Stimulated activated naive CD8-positive, alpha-beta T cell treated with anti-CD3 and anti-CD28 coated beads, Interleukin-15, Interleukin-2, amounts not matched to agents 100 U/mL and 50 U/mL, for 24 hours (primary cell): ENCODE data around the gene REXO2.

Experiments used
- ATAC-seq: fragments of 150-1000 bp; cut with Tn5 transposase; one replicate; pipeline ENCODE4 v1.10.0; 2021
- DNase-seq: peaks from one replicate; pipeline ENCODE4 v3.0.0; 2021

Gene REXO2

GRCh38 chr11:114439229-114440120, at the start of gene REXO2:
REXO2 (plus strand) TSS chr11:114439467; CDS start chr11:114439529, 62 bp downstream.
- ATAC-seq, result peak; percentile 96

DNA sequence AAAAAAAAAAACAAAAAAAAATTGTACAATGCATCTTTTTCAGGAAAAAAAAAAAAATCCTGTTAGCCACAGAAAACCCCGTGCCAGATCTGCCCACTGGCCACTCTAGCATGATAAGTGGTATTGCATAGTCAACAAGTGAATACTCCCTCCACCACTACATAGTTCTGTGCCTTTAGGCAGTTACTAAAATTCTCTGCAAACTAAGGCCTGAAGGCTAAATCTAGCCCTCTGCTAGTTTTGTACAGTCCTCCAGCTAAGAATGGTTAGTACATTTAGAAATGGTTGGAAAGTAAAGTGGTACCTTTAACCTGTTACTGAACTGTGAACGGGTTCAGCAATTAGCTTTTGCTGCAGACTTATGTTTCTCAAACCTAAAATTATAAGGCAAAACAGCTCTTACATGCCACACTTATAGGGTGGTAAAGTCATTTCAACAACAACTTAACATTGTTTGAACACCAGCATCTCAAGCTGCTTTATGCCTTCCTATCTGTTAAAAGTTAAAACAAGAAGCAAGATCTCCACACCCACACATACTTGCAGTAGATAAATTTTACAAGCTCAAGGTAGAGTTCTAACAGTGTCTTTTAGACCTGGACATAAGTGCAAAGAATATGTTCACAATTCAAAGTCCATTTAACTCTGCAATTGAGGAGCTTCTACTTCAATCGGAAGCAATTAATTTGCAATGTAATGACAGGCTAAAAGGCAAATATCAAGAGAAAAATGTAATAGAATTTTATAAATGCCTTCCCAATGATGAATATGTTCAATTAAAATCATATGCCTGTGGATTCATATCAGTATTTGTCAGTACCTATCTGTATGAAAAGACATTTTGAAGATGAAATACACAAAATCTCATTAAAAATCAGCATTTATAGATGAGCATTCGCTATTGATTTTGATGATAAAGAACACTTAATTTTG, 46.3 kb upstream of the REXO2 start:
- ATAC-seq (no peak), DNase-seq (no peak)

More at GRCh38 chr11:114439229-114440120, at the start of gene REXO2:
- peak; percentile 93 for DNase-seq

GRCh38 chr11:114395736-114396135, 43.5 kb upstream of the REXO2 start:
- no peak for DNase-seq
- no peak for ATAC-seq

DNA sequence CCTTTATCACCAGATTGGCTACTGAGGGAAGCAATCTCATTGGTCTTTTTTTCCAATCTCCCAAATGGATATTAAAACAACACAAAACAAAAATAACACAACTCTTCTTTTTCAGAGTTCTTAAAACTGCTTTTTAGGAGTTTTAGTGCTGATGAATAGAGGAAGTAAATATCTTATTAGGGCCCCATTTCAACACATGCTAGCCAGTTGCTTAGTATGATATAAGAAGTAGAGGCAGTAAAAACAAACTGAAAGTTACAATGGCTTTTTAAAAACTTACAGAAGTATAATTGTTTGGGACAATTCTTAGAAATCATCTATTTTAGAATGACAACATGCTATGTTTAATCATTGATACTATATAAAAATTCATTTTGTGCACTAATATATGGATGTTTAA, 42.4 kb upstream of the REXO2 start:
- no peak for ATAC-seq
- DNase-seq, result no peak

GRCh38 chr11:114397349-114397982, 41.8 kb upstream of the REXO2 start:
- ATAC-seq (no peak), DNase-seq (no peak)

GRCh38 chr11:114398303-114398920, 40.9 kb upstream of the REXO2 start:
- ATAC-seq, result no peak
- DNase-seq, result no peak

DNA sequence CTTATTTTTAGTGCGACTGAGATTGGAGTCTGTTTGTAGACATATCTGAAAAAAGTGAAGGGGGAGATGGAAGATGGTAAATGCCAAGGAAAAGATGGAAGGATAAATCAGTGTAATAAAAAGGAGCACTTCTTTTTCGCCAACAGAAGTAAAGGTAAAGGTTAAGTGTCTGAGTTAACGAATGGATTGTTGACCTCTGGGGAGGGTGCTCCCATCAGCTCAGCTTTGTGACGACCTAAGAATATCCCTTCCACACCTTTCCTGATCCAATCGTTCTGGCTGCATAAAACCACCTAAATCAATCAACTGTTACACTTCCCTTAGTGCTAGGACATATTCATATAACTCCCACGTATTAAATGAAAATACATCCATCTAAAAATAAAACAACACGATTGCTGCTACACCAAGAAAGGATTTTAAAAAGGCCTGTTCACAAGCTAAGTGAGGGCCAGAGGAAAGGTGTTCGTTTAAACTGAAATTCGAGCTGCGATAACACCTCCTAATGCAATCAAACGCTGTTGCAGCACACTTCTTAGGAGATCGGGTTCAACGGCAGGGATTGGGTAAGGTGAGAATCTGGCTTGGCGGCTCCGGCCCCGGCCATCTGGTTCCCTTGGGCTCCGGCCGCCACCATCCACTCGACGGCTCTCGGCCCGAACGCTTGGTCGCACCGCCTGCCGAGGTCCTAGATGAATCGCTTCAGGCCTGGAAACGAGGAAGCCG, 39.6 kb upstream of the REXO2 start:
- ATAC-seq (peak; percentile 17), DNase-seq (no peak)

DNA sequence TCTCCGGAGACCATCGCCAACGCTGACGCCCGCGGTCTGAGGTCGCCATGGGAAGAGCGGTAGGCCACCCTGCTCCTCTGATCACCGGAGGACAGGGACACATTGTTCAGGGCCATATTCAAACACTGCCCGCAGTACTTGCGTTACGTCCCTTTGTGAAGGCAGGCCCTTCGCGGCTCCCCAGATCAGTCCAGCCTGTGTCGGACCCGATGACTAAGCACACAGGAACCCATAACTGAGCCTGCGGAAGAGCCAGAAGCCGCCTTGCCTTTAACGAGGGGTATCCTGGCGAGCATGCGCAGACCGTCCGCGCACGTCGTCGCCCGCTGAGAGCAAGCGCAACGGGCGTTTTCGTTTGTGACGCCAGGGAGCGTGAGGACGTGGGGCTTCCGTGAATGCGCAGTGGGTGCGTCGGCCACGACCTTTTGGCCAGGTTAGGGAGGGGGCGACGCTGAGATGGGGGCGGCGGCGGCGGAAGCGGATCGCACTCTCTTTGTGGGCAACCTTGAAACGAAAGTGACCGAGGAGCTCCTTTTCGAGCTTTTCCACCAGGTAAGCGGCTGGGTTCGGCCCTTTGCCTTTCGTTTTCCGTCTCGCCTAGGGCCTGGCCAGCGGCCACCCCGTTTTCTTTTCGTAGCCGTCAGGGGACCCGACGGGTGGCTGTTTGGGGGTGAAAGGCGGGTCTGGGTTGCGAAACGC, 38.9 kb upstream of the REXO2 start, which contains the start of the genes C11orf71 and RBM7:
Gene C11orf71, minus strand, starts transcription at position 296 of the 699 bp plus-strand sequence. Its CDS starts 180 bp downstream, at position 116.
Gene RBM7, plus strand, starts transcription at position 451 of the 699 bp plus-strand sequence. Its CDS starts 6 bp downstream, at position 457.
- peak; percentile 95 for ATAC-seq

DNA sequence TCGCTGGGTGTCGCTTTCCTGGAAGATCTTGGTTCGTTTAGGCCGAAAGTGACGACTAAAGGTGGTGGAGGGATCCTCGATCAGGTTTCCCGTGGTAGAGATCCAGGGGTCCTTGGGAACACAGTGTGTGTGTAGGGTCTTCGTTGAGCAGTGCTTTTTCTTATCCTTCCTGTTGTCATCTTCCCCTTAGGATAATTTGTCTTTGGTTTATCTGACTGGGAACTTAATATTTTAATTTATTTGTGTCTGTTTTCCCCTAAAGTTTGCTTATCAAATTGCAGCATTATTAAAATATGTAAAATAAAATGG, 38.4 kb upstream of the REXO2 start:
- DNase-seq, result no peak
- ATAC-seq, result no peak

More for the DNA sequence above, 38.9 kb upstream of the REXO2 start, which contains the start of the genes C11orf71 and RBM7:
- peak; percentile 98 for DNase-seq

- DNase-seq (no peak), ATAC-seq (no peak)
Observed at GRCh38 chr11:114401311-114401710, 38.0 kb upstream of the REXO2 start.

- ATAC-seq (no peak), DNase-seq (no peak)
Observed at GRCh38 chr11:114412946-114413345, 26.3 kb upstream of the REXO2 start.

GRCh38 chr11:114413958-114414357, 25.3 kb upstream of the REXO2 start:
- ATAC-seq, result no peak
- no peak for DNase-seq

DNA sequence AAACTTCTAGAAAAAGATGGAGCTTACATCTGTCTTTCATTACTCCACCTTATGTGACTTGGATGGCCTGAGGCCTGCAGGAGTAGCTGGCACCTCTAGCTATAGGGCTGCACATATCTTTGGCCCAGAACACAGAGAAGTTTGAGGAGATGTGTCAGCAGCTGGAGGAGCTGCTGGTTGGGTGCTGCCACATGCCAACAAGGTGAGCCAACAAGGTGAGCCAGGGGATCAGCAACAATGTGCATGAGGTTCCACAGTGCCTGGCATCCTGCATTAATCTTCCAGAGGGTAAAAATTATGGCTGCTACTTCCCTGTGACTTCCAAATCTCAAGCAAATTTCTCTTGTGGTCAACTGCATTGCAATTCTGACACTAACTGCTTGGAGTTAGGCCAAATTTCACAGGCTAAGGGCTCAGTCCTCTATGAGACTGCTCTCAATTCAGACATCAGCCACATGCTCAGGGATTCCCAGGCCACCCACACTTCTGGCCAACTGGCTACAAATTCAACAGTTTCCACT, 22.8 kb upstream of the REXO2 start:
- ATAC-seq (no peak), DNase-seq (no peak)

DNA sequence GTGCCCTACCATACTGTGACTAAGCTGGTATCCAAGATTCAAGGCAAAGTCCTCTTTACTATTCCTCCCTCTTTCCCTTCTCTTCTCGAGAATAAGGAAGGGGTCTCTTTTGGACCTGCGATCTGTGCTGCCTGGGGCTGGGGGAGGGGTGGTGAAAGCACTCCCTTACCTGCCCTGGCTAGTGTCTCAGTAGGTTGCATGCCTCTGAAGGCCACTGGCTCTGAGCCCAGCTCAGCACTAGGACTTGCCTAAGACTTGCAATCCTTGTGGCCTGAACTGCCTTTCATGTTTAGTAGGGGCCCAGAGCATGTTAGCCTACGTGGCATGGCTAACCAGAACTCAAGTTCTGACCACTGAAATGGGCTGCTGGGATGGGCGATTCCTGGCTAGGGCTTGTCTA, 13.0 kb upstream of the REXO2 start:
- no peak for ATAC-seq
- DNase-seq, result no peak

DNA sequence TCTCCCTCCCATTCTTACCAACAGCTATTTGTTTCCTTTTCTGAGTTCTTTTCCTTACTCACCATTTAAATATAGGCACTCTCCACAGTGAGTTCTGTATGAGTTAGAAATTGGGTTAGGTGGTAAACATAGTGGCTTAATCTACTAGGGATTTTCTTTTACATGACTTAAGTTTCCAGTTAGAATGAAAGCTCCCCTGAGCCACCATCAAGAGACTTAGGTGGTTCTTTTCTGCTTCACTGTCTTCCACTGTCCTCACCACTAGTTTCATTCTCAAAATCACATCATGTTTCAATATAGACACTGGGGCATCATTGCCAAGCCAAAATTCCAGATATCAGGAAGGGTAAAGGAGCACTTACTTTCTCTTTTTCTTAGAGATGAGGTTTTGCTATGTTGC, 9.0 kb upstream of the REXO2 start:
- peak; percentile 32 for ATAC-seq

DNA sequence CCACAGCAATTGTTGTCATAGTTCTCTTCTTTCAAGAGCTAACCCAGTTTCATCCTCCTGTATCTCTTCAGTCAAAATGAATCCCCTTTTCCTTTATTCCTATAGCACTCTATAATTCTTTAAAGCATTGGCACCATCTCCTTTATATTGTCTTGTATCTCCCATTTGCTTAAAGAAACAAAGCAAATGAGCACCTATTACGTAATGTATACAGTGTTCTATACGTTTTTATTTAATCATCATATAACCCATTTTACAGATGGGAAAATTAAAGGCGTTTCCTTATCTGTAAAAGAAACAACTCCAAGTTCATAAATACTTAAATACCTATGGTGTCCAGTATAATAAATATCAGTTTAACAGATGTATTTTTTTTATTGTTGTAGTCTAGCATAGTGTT, 6.4 kb upstream of the REXO2 start:
- DNase-seq (no peak), ATAC-seq (no peak)

More for the DNA sequence above, 9.0 kb upstream of the REXO2 start:
- DNase-seq, result no peak

DNA sequence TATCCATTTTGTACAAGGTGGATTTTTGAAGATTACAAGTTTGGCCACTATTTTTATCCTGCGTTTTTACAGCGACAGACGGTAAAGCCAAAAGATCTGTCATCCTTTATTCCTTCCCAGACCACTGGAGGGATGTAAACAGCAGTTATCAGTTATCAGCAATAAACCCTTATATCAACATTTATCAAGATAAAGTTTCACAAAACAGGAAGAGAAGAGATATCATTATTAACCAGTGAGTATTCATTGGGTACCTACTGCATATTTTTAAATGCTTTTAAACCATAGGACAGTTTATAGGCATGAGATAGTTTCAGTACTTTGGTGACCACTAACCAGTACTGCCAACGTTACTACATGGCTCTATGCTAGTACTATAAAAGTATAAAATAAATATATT, 5.9 kb upstream of the REXO2 start:
- DNase-seq, result no peak
- no peak for ATAC-seq

DNA sequence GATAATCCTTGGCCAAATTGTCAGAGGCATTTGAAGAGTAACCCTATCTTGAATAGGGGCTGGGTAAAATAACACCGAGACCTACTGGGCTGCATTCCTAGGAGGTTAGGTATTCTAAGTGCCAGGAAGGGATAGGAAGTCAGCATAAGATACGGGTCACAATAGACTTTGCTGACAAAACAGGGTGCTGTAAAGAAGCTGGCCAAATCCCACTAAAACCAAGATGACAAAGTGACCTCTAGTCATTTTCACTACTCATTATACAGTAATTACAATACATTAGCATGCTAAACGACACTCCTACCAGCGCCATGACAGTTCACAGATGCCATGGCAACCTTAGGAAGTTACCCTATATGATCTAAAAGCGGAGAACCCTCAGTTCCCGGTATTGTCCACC, 964 bp upstream of the REXO2 start:
- ATAC-seq, result no peak

DNA sequence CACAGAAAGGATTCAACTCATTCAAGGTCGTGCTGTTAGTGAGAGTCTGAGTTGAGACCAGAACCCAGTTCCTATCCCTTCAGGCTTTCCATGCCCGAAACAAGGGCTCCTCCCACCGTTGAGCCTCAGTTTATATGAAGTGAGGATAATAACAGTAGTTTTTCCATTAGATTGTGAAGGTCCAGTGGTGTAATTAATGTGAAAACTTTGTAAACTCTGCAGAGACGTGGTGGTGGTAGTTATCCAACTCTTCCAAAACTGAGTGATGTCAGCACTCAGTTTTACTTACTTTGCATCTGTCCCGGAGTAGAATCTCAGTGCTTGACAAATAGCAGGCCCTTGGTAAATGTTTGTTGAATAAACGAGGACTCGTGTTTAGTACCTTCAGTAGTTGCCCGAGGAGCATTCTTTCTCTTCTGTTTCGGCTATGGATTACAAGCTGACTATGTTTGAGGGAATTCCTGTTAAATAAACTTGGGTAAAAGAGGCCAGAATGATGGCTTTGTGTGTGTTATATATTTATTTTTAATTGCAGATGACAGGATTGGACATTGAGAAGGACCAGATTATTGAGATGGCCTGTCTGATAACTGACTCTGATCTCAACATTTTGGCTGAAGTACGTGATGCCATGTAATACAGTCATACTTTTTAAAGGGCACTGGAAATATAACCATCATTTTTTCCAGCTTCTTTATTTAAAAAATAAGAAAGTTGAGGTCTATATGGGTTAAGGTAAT, 1.0 kb downstream of the REXO2 start:
- ATAC-seq, result no peak
- no peak for DNase-seq

More for the DNA sequence above, 964 bp upstream of the REXO2 start:
- DNase-seq, result no peak
